H1 (cell line): Measurements from ENCODE around the gene PPP1R3E. TPM values are rescaled to one million over a fixed set of nuclear protein-coding genes. Genes with fewer than 3 reads are reported as not detected.

Experiments used
- CTCF ChIA-PET: fragments of 300-600 bp; sonication (Branson Sonifier 250); formaldehyde crosslinking; loops from one replicate; lab custom pipeline; 2021; ENCODE audit not compliant: partially characterized antibody; lab: Charles Lee
- POLR2A ChIA-PET: fragments of 300-600 bp; sonication (Branson Sonifier 250); formaldehyde crosslinking; loops from one replicate; lab custom pipeline; 2021; ENCODE audit warnings: inconsistent platforms; ENCODE audit not compliant: partially characterized antibody; lab: Charles Lee
- DNase-seq, 2 experiments: peaks; one replicate each; pipeline versions ENCODE4 v3.0.0 to v3.0.0-alpha.2; 2010 to 2022; ENCODE audit warnings: low spot score in 2 of 2, low read depth in 1 of 2, mixed read lengths in 1 of 2
- FAIRE-seq: peaks from 2 replicates; lab custom pipeline; 2011; peaks lifted over from hg19 to GRCh38; lab: Jason Lieb, UNC
- H2AFZ ChIP-seq: 2 replicates; pipeline ENCODE4 v1.8.1; 2012; ENCODE audit warnings: low read length, inconsistent platforms
- H2AK5ac ChIP-seq: 2 replicates; pipeline ENCODE4 v1.6.1; 2013; ENCODE audit warnings: low read depth, low read length
- H2BK120ac ChIP-seq: replicated peaks from 2 replicates; pipeline ENCODE3; 2013; ENCODE audit warnings: low read depth, low read length, inconsistent platforms
- H2BK12ac ChIP-seq: 2 replicates; pipeline ENCODE4 v1.6.1; 2013; ENCODE audit warnings: low read depth, low read length
- H2BK15ac ChIP-seq: 2 replicates; pipeline ENCODE4 v1.6.1; 2013; ENCODE audit warnings: low read length
- H2BK20ac ChIP-seq: 2 replicates; pipeline ENCODE4 v1.6.1; 2013; ENCODE audit warnings: low read length
- H2BK5ac ChIP-seq: 2 replicates; pipeline ENCODE4 v1.6.1; 2013; ENCODE audit warnings: low read depth, low read length
- H3K14ac ChIP-seq: 2 replicates; pipeline ENCODE4 v1.6.1; 2013; ENCODE audit warnings: inconsistent platforms; ENCODE audit not compliant: insufficient read length
- H3K18ac ChIP-seq: 2 replicates; pipeline ENCODE4 v1.6.1; 2013; ENCODE audit warnings: low read length; ENCODE audit errors: extremely low read depth
- H3K23ac ChIP-seq: 2 replicates; pipeline ENCODE4 v1.6.1; 2013; ENCODE audit warnings: inconsistent platforms; ENCODE audit not compliant: insufficient read length
- H3K23me2 ChIP-seq: 2 replicates; pipeline ENCODE4 v1.6.1; 2013; ENCODE audit warnings: low read depth, low read length
- H3K27ac ChIP-seq: 2 replicates; pipeline ENCODE4 v1.6.1; 2011; ENCODE audit warnings: low read depth, low read length, inconsistent platforms
- H3K27me3 ChIP-seq, 4 experiments: replicated peaks in 1 of 4; 1 replicate in 1 of 4; 2 replicates in 3 of 4; pipeline versions ENCODE4 v1.6.1 to v1.8.1; 2011 to 2013; ENCODE audit warnings: low read length in 3 of 4, mild to moderate bottlenecking in 3 of 4, inconsistent platforms in 2 of 4, mixed read lengths in 2 of 4, moderate library complexity in 1 of 4; ENCODE audit not compliant: control insufficient read depth in 3 of 4, insufficient read depth in 3 of 4; ENCODE audit errors: extremely low read depth in 1 of 4
- H3K36me3 ChIP-seq, 4 experiments: 2 replicates each; pipeline versions ENCODE4 v1.6.1 to v1.8.1; 2011 to 2013; ENCODE audit warnings: mild to moderate bottlenecking in 4 of 4, low read length in 3 of 4, moderate library complexity in 2 of 4, control low read depth in 1 of 4, inconsistent platforms in 1 of 4; ENCODE audit not compliant: insufficient read depth in 4 of 4, control insufficient read depth in 2 of 4
- H3K4ac ChIP-seq: replicated peaks from 2 replicates; pipeline ENCODE3; 2013; ENCODE audit warnings: low read length, low read depth, mixed read lengths, inconsistent platforms; ENCODE audit not compliant: insufficient read length
- H3K4me1 ChIP-seq, 4 experiments: replicated peaks in 1 of 4; 1 replicate in 1 of 4; 2 replicates in 3 of 4; pipeline versions ENCODE4 v1.6.1 to v1.8.1; 2011 to 2013; ENCODE audit warnings: low read length in 3 of 4, inconsistent platforms in 2 of 4, mixed read lengths in 1 of 4; ENCODE audit not compliant: insufficient read depth in 4 of 4, control insufficient read depth in 3 of 4
- H3K4me2 ChIP-seq, 2 experiments: 2 replicates each; pipeline versions ENCODE4 v1.6.1 to v1.8.1; 2011 to 2013; ENCODE audit warnings: low read depth in 2 of 2, low read length in 2 of 2, control low read depth in 1 of 2, inconsistent platforms in 1 of 2, mild to moderate bottlenecking in 1 of 2; ENCODE audit not compliant: insufficient read depth in 1 of 2
- H3K4me3 ChIP-seq, 4 experiments: fragments of 200-600, 300-600 bp in 1 of 4; sonication (generic), shearing (Covaris generic), sonication (Bioruptor Twin) in 1 of 4; 2 replicates each; pipeline versions ENCODE4 v1.5.1 to v1.8.1; 2011 to 2016; ENCODE audit warnings: low read length in 4 of 4, low read depth in 3 of 4, control low read depth in 2 of 4, inconsistent platforms in 2 of 4, mild to moderate bottlenecking in 2 of 4, mixed read lengths in 1 of 4, moderate library complexity in 1 of 4; ENCODE audit not compliant: insufficient read depth in 2 of 4; ENCODE audit errors: extremely low read depth in 1 of 4
- H3K56ac ChIP-seq: replicated peaks from 2 replicates; pipeline ENCODE3; 2013; ENCODE audit warnings: low read depth, mild to moderate bottlenecking, mixed read lengths, low read length, inconsistent platforms; ENCODE audit not compliant: insufficient read length
- H3K79me1 ChIP-seq: 2 replicates; pipeline ENCODE4 v1.6.1; 2013; ENCODE audit warnings: low read depth, low read length, control low read depth
- H3K79me2 ChIP-seq, 2 experiments: 2 replicates each; pipeline versions ENCODE4 v1.6.1 to v1.8.1; 2012 to 2013; ENCODE audit warnings: low read length in 2 of 2, mild to moderate bottlenecking in 2 of 2, inconsistent platforms in 1 of 2; ENCODE audit not compliant: insufficient read depth in 2 of 2, control insufficient read depth in 1 of 2
- H3K9ac ChIP-seq, 4 experiments: replicated peaks in 1 of 4; 1 replicate in 1 of 4; 2 replicates in 3 of 4; pipeline versions ENCODE4 v1.6.1 to v1.8.1; 2011 to 2013; ENCODE audit warnings: low read depth in 3 of 4, low read length in 3 of 4, control low read depth in 2 of 4, mild to moderate bottlenecking in 2 of 4, moderate library complexity in 2 of 4, inconsistent platforms in 1 of 4; ENCODE audit errors: extremely low read depth in 1 of 4
- H3K9me3 ChIP-seq, 2 experiments: 2 replicates each; pipeline versions ENCODE4 v1.6.1 to v1.8.1; 2012 to 2013; ENCODE audit warnings: mild to moderate bottlenecking in 2 of 2, moderate library complexity in 2 of 2, control low read depth in 1 of 2, inconsistent platforms in 1 of 2, low read depth in 1 of 2, low read length in 1 of 2, mixed read lengths in 1 of 2; ENCODE audit not compliant: insufficient read depth in 2 of 2
- H4K20me1 ChIP-seq, 2 experiments: replicated peaks in 1 of 2; 2 replicates each; pipeline versions ENCODE3 to v1.8.1; 2011 to 2013; ENCODE audit warnings: inconsistent platforms in 2 of 2, low read length in 2 of 2, mild to moderate bottlenecking in 1 of 2; ENCODE audit not compliant: insufficient read depth in 2 of 2, control insufficient read depth in 1 of 2
- H4K5ac ChIP-seq: 2 replicates; pipeline ENCODE4 v1.6.1; 2013; ENCODE audit warnings: low read length, low read depth, mixed read lengths, inconsistent platforms; ENCODE audit not compliant: insufficient read length
- H4K8ac ChIP-seq: 2 replicates; pipeline ENCODE4 v1.8.0; 2013; ENCODE audit warnings: mild to moderate bottlenecking, moderate library complexity, low read length, inconsistent platforms; ENCODE audit not compliant: insufficient read depth; ENCODE audit errors: extremely low read depth
- H4K91ac ChIP-seq: replicated peaks from 2 replicates; pipeline ENCODE3; 2013; ENCODE audit warnings: low read length, mixed read lengths, inconsistent platforms; ENCODE audit not compliant: insufficient read length
- BACH1 ChIP-seq: IDR thresholded peaks from 2 replicates; pipeline ENCODE4 v1.6.1; 2012; ENCODE audit warnings: low read length, improper control_type of control experiment
- CEBPB ChIP-seq: IDR thresholded peaks from 2 replicates; pipeline ENCODE4 v1.6.1; 2012; ENCODE audit warnings: low read depth, low read length
- CTCF ChIP-seq, 3 experiments: IDR thresholded peaks; 1 replicate in 2 of 3; 2 replicates in 1 of 3; pipeline versions ENCODE4 v1.5.1 to v1.6.1; 2011; ENCODE audit warnings: low read length in 3 of 3, mild to moderate bottlenecking in 3 of 3, inconsistent platforms in 2 of 3, low read depth in 1 of 3, moderate library complexity in 1 of 3; ENCODE audit not compliant: insufficient read depth in 1 of 3; ENCODE audit errors: control extremely low read depth in 1 of 3
- NRF1 ChIP-seq: IDR thresholded peaks from 2 replicates; pipeline ENCODE4 v1.6.1; 2011; ENCODE audit warnings: mild to moderate bottlenecking, low read depth, low read length, improper control_type of control experiment
- POLR2AphosphoS5 ChIP-seq: IDR thresholded peaks from 2 replicates; pipeline ENCODE4 v1.6.1; 2011; ENCODE audit warnings: low read depth, low read length
- RBBP5 ChIP-seq: IDR thresholded peaks from 2 replicates; pipeline ENCODE4 v1.7.1; 2012; ENCODE audit warnings: low read depth, mild to moderate bottlenecking, inconsistent platforms, low read length, moderate library complexity, borderline replicate concordance
- RFX5 ChIP-seq: IDR thresholded peaks from 2 replicates; pipeline ENCODE4 v1.6.1; 2011; ENCODE audit warnings: low read depth, low read length, improper control_type of control experiment, borderline replicate concordance
- SIN3A ChIP-seq, 2 experiments: IDR thresholded peaks in 1 of 2; conservative IDR thresholded peaks in 1 of 2; 2 replicates each; pipeline ENCODE4 v1.6.1; 2011 to 2012; ENCODE audit warnings: low read length in 2 of 2, improper control_type of control experiment in 1 of 2, low read depth in 1 of 2, mild to moderate bottlenecking in 1 of 2
- SP2 ChIP-seq: IDR thresholded peaks from 2 replicates; pipeline ENCODE4 v1.6.1; 2012; ENCODE audit warnings: mild to moderate bottlenecking, low read length, inconsistent platforms
- SRF ChIP-seq: IDR thresholded peaks from 2 replicates; pipeline ENCODE4 v1.6.1; 2011; ENCODE audit warnings: mild to moderate bottlenecking, low read depth, low read length, moderate library complexity
- WGBS, 2 experiments: shearing (Covaris generic) in 1 of 2; methylation state at CpG; one replicate each; pipeline versions ENCODE4 v1.1.6 to v1.1.7; 2013 to 2015; ENCODE audit warnings: low lambda C conversion rate in 2 of 2, mixed read lengths in 2 of 2, inconsistent platforms in 1 of 2, low coverage in 1 of 2, missing lambda C conversion rate in 1 of 2; ENCODE audit not compliant: insufficient replicate concordance in 2 of 2, insufficient coverage in 1 of 2, insufficient read length in 1 of 2; ENCODE audit errors: extremely low coverage in 1 of 2, missing lambda C conversion rate in 1 of 2; 5-methylcytosine and 5-hydroxymethylcytosine counted together
- polyA plus RNA-seq, 7 experiments: library from polyadenylated mRNA; depleted of rRNA in 3 of 7; stranded (reverse) in 5 of 7; unstranded in 2 of 7; fragments of >200 nt in 5 of 7; fragments of 200-250 nt in 2 of 7; gene quantifications; 1 replicate in 5 of 7; 2 replicates in 1 of 7; 4 replicates in 1 of 7; pipeline versions ENCODE4 v1.2.1 to v1.2.3, GENCODE V29; 2011 to 2013; ENCODE audit warnings: missing spikeins in 2 of 7, mixed read lengths in 2 of 7
- total RNA-seq: library from RNA; stranded (reverse); fragmentation: NEBNext Ultra II Directional; extraction: Animal tissue kit (Norgen Biotek cat#: 25700); gene quantifications from 2 replicates; pipeline ENCODE4 v1.2.1, GENCODE V29; 2021

Gene PPP1R3E
- total and polyA plus RNA-seq, 2 of the 8 experiments (the other 6 are each of a cell fraction or from before 2014, with no cell fraction given) = 4.4 to 4.7 TPM

GRCh38 chr14:23349156-23349845 lies 46.6 kb upstream of the PPP1R3E start:
- no peaks in the 10 kb centered on the region for H3K79me1 ChIP-seq
- H3K9me3 ChIP-seq = no peaks in the 10 kb centered on the region
- 74% methylated on average over 8 of the region's 8 CpGs; no CpG with 5 or more reads in 1 of the 2 experiments for WGBS, 2 experiments
- H3K36me3 ChIP-seq = no peaks in the 10 kb centered on the region
- no peak overlapping the region for H2BK20ac ChIP-seq
- no peak overlapping the region; the same call in 1 of the 2 replicates for H4K8ac ChIP-seq
- H3K56ac ChIP-seq = no peak overlapping the region
- H3K27me3 ChIP-seq = peaks cover 0 to 12% (median 9%) of the 10 kb centered on the region in 4 experiments; a peak in 6 of 7 replicates
- H2AFZ ChIP-seq = no peak overlapping the region
- H3K27ac ChIP-seq = no peak overlapping the region
- H3K14ac ChIP-seq = no peak overlapping the region
- no peak overlapping the region for H3K18ac ChIP-seq
- peaks cover 0 to 3% of the 10 kb centered on the region in 2 experiments for H4K20me1 ChIP-seq
- ChIA-PET POLR2A (interaction anchor here (6.4 kb wide), 1 partner anchor 14 kb away, joined by 73 read pairs; the partner anchor contains the start of gene EFS), CTCF (interaction anchor here (1.0 to 5.9 kb wide), 6 partner anchors 10 to 55 kb away, joined by 3 to 69 read pairs (median 3); no protein-coding TSS in a partner anchor)
- no peak overlapping the region for H2AK5ac ChIP-seq
- no peak for FAIRE-seq
- no peak overlapping the region for H2BK120ac ChIP-seq
- H2BK15ac ChIP-seq = no peak overlapping the region
- peaks cover 10% of the 10 kb centered on the region for H3K23me2 ChIP-seq
- no peak overlapping the region for H2BK5ac ChIP-seq
- no peak overlapping the region for H2BK12ac ChIP-seq
- DNase-seq = no peak
- no peak overlapping the region for H3K23ac ChIP-seq
- no peak overlapping the region for H3K4me3 ChIP-seq
- no peak overlapping the region for H3K4ac ChIP-seq
- H3K4me1 ChIP-seq = peaks cover 1 to 7% (median 2%) of the 10 kb centered on the region in 4 experiments
- no peak overlapping the region for H4K5ac ChIP-seq
- H3K9ac ChIP-seq = no peak overlapping the region
- no peaks in the 10 kb centered on the region for H3K79me2 ChIP-seq
- H4K91ac ChIP-seq = no peak overlapping the region
- no peak overlapping the region for H3K4me2 ChIP-seq
- TF ChIP-seq CEBPB (no peak), RFX5 (no peak), RBBP5 (no peak), SIN3A (conservative IDR thresholded peaks at IDR 0.05 in 1 of 2, IDR thresholded peaks at IDR 0.05 in 1 of 2; ENCODE audit: low read depth in 1 of 2, low read length in 2 of 2) (no peak), NRF1 (no peak), SRF (no peak), BACH1 (no peak), POLR2AphosphoS5 (no peak), SP2 (no peak), CTCF (IDR thresholded peaks at IDR 0.05; ENCODE audit: control extremely low read depth in 1 of 3, insufficient read depth in 1 of 3, low read depth in 1 of 3, low read length in 3 of 3) (no peak)
